ENCODE data around the gene ELANE.
"Not testable (repeated sequence)": the region's sequence is repeated elsewhere in the genome, so short reads cannot be mapped to it uniquely, and the experiment has no call there.

ELANE gene

DNA sequence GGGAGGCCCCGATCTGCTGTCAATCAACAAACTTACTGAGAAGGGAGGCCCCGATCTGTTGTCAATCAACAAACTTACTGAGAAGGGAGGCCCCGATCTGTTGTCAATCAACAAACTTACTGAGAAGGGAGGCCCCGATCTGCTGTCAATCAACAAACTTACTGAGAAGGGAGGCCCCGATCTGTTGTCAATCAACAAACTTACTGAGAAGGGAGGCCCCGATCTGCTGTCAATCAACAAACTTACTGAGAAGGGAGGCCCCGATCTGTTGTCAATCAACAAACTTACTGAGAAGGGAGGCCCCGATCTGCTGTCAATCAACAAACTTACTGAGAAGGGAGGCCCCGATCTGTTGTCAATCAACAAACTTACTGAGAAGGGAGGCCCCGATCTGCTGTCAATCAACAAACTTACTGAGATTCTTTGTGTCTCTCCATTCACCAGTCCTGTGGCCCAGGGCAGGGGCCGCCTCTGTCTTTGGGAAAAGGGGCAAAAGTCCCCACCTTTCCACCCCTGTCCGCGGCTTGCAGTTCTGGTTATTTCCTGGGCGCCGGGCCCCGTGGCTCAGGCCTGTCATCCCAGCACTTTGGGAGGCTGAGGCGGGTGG, 1.6 kb downstream of the ELANE start:
- not testable (repeated sequence) for DNase-seq (ENCODE audit: low read depth, low spot score)

DNA sequence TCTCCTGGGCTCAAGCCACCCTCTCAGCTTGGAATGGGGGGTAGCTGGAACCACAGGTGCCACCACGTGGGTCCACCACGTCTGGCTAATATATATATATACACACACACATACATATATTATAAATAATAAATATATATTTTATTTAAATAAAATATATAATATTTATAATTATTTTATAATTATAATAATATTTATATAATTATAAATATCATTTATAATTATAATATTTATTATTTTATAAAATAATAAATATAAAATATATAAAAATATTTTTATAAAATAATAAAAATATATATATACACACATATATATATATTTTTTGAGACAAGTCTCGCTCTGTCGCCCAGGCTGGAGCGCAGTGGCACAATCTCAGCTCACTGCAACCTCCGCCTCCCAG, 2.4 kb downstream of the ELANE start:
- no peak for DNase-seq (ENCODE audit: low read depth, low spot score)
- Histone ChIP-seq H3K4me3 (ENCODE audit: low read length) (no peak overlapping the region), H3K9me3 (ENCODE audit: control insufficient read depth, insufficient read depth, low read length) (no peaks in the 10 kb centered on the region), H3K36me3 (ENCODE audit: control insufficient read depth, insufficient read depth, low read length) (no peaks in the 10 kb centered on the region; the same call in 1 of the 2 replicates), H3K27ac (ENCODE audit: low read length) (no peak overlapping the region), H3K4me1 (ENCODE audit: control insufficient read depth, insufficient read depth, low read length) (peaks cover 1% of the 10 kb centered on the region; the same call in 1 of the 2 replicates), H3K27me3 (ENCODE audit: control insufficient read depth, insufficient read depth, low read length) (no peaks in the 10 kb centered on the region; the same call in 1 of the 2 replicates)
- WGBS (ENCODE audit: insufficient coverage, insufficient read length), result no CpG with 5 or more reads among the region's 6 CpGs

More for the DNA sequence above, 1.6 kb downstream of the ELANE start:
- H3K36me3 ChIP-seq (ENCODE audit: control insufficient read depth, insufficient read depth, low read length); H3K4me1 ChIP-seq (ENCODE audit: control insufficient read depth, insufficient read depth, low read length); H3K27me3 ChIP-seq (ENCODE audit: control insufficient read depth, insufficient read depth, low read length); H3K4me3 ChIP-seq (ENCODE audit: low read length); H3K9me3 ChIP-seq (ENCODE audit: control insufficient read depth, insufficient read depth, low read length); H3K27ac ChIP-seq (ENCODE audit: low read length): not testable (repeated sequence)
- WGBS (ENCODE audit: insufficient coverage, insufficient read length), result no CpG with 5 or more reads among the region's 17 CpGs

- peaks cover 2% of the 10 kb centered on the region; the same call in 1 of the 2 replicates for H3K4me1 ChIP-seq (ENCODE audit: control insufficient read depth, insufficient read depth, low read length)
- no peaks in the 10 kb centered on the region; the same call in 1 of the 2 replicates for H3K36me3 ChIP-seq (ENCODE audit: control insufficient read depth, insufficient read depth, low read length)
- H3K27ac ChIP-seq (ENCODE audit: low read length), result no peak overlapping the region
- H3K4me3 ChIP-seq (ENCODE audit: low read length), result no peak overlapping the region
- no peaks in the 10 kb centered on the region; the same call in 1 of the 2 replicates for H3K27me3 ChIP-seq (ENCODE audit: control insufficient read depth, insufficient read depth, low read length)
- no CpG with 5 or more reads among the region's 12 CpGs for WGBS (ENCODE audit: insufficient coverage, insufficient read length)
- no peaks in the 10 kb centered on the region for H3K9me3 ChIP-seq (ENCODE audit: control insufficient read depth, insufficient read depth, low read length)
- DNase-seq (ENCODE audit: low read depth, low spot score), result no peak
Measured at GRCh38 chr19:855142-855541, 3.0 kb downstream of the ELANE start.

GRCh38 chr19:855566-856120, 3.5 kb downstream of the ELANE start:
- no CpG with 5 or more reads among the region's 40 CpGs for WGBS (ENCODE audit: insufficient coverage, insufficient read length)
- Histone ChIP-seq H3K4me3 (ENCODE audit: low read length) (no peak overlapping the region), H3K4me1 (ENCODE audit: control insufficient read depth, insufficient read depth, low read length) (peaks cover 2% of the 10 kb centered on the region; the same call in 1 of the 2 replicates), H3K9me3 (ENCODE audit: control insufficient read depth, insufficient read depth, low read length) (no peaks in the 10 kb centered on the region), H3K36me3 (ENCODE audit: control insufficient read depth, insufficient read depth, low read length) (no peaks in the 10 kb centered on the region; the same call in 1 of the 2 replicates), H3K27ac (ENCODE audit: low read length) (no peak overlapping the region), H3K27me3 (ENCODE audit: control insufficient read depth, insufficient read depth, low read length) (no peaks in the 10 kb centered on the region; the same call in 1 of the 2 replicates)
- DNase-seq (ENCODE audit: low read depth, low spot score), result no peak

GRCh38 chr19:858284-858683, 6.2 kb downstream of the ELANE start:
- Histone ChIP-seq H3K4me1 (ENCODE audit: control insufficient read depth, insufficient read depth, low read length) (peaks cover 6% of the 10 kb centered on the region; the same call in 1 of the 2 replicates), H3K27ac (ENCODE audit: low read length) (no peak overlapping the region), H3K4me3 (ENCODE audit: low read length) (no peak overlapping the region), H3K36me3 (ENCODE audit: control insufficient read depth, insufficient read depth, low read length) (no peaks in the 10 kb centered on the region), H3K9me3 (ENCODE audit: control insufficient read depth, insufficient read depth, low read length) (no peaks in the 10 kb centered on the region), H3K27me3 (ENCODE audit: control insufficient read depth, insufficient read depth, low read length) (no peaks in the 10 kb centered on the region; the same call in 1 of the 2 replicates)
- DNase-seq (ENCODE audit: low read depth, low spot score), result no peak
- no CpG with 5 or more reads among the region's 9 CpGs for WGBS (ENCODE audit: insufficient coverage, insufficient read length)

- H3K27ac ChIP-seq (ENCODE audit: low read length), result no peak within 1 kb of the TSS
- H3K9me3 ChIP-seq (ENCODE audit: control insufficient read depth, insufficient read depth, low read length), result no peaks in the 10 kb centered on the region
- peak within 1 kb of the TSS; percentile 61; the same call in 1 of the 2 replicates for H3K4me3 ChIP-seq (ENCODE audit: low read length)
- H3K4me1 ChIP-seq (ENCODE audit: control insufficient read depth, insufficient read depth, low read length), result peaks cover 6% of the 10 kb centered on the region; the same call in 1 of the 2 replicates
- no peaks in the 10 kb centered on the region for H3K36me3 ChIP-seq (ENCODE audit: control insufficient read depth, insufficient read depth, low read length)
- DNase-seq (ENCODE audit: low read depth, low spot score), result no peak
- WGBS (ENCODE audit: insufficient coverage, insufficient read length), result no CpG with 5 or more reads among the region's 24 CpGs
- no peaks in the 10 kb centered on the region; the same call in 1 of the 2 replicates for H3K27me3 ChIP-seq (ENCODE audit: control insufficient read depth, insufficient read depth, low read length)
Measured at GRCh38 chr19:858868-859843, 7.1 kb downstream of the ELANE start, which contains the start of gene CFD. Gene CFD, plus strand, starts transcription at chr19:859664. Its CDS starts 26 bp downstream, at chr19:859690.

DNA sequence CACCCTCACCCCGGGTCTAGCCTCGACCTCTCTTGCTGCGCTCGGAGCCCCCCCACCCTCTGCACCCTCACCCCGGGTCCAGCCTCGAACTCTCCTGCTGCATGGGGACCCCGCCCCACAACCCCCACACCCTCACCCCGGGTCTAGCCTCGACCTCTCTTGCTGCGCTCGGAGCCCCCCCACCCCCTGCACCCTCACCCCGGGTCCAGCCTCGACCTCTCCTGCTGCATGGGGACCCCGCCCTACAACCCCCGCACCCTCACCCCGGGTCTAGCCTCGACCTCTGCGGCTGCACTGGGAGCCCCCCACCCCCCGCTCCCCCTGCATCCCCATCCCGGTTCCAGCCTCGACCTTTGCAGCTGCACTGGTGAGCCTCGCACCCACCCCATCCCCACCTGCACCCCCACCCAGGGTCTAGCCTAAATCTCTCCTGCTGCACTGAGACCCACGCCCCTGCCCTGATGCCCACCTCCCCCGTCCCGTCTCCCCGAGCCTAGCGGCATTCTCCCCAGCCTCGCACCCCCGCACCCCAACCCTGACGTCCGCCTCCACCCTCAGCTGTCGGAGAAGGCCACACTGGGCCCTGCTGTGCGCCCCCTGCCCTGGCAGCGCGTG, 9.1 kb downstream of the ELANE start:
- Histone ChIP-seq H3K27ac (ENCODE audit: low read length) (no peak overlapping the region), H3K4me3 (ENCODE audit: low read length) (peak overlapping the region; percentile 8; the same call in 1 of the 2 replicates), H3K27me3 (ENCODE audit: control insufficient read depth, insufficient read depth, low read length) (no peaks in the 10 kb centered on the region; the same call in 1 of the 2 replicates), H3K4me1 (ENCODE audit: control insufficient read depth, insufficient read depth, low read length) (peaks cover 7% of the 10 kb centered on the region; the same call in 1 of the 2 replicates), H3K36me3 (ENCODE audit: control insufficient read depth, insufficient read depth, low read length) (no peaks in the 10 kb centered on the region), H3K9me3 (ENCODE audit: control insufficient read depth, insufficient read depth, low read length) (no peaks in the 10 kb centered on the region)
- WGBS (ENCODE audit: insufficient coverage, insufficient read length), result no CpG with 5 or more reads among the region's 35 CpGs
- no peak for DNase-seq (ENCODE audit: low read depth, low spot score)

GRCh38 chr19:861756-862580, 9.9 kb downstream of the ELANE start:
- no CpG with 5 or more reads among the region's 60 CpGs for WGBS (ENCODE audit: insufficient coverage, insufficient read length)
- Histone ChIP-seq H3K36me3 (ENCODE audit: control insufficient read depth, insufficient read depth, low read length) (no peaks in the 10 kb centered on the region), H3K9me3 (ENCODE audit: control insufficient read depth, insufficient read depth, low read length) (no peaks in the 10 kb centered on the region), H3K27ac (ENCODE audit: low read length) (no peak overlapping the region), H3K27me3 (ENCODE audit: control insufficient read depth, insufficient read depth, low read length) (no peaks in the 10 kb centered on the region; the same call in 1 of the 2 replicates), H3K4me1 (ENCODE audit: control insufficient read depth, insufficient read depth, low read length) (peaks cover 8% of the 10 kb centered on the region), H3K4me3 (ENCODE audit: low read length) (peak overlapping the region; percentile 37; the same call in 1 of the 2 replicates)
- peak; percentile 77 for DNase-seq (ENCODE audit: low read depth, low spot score)

DNA sequence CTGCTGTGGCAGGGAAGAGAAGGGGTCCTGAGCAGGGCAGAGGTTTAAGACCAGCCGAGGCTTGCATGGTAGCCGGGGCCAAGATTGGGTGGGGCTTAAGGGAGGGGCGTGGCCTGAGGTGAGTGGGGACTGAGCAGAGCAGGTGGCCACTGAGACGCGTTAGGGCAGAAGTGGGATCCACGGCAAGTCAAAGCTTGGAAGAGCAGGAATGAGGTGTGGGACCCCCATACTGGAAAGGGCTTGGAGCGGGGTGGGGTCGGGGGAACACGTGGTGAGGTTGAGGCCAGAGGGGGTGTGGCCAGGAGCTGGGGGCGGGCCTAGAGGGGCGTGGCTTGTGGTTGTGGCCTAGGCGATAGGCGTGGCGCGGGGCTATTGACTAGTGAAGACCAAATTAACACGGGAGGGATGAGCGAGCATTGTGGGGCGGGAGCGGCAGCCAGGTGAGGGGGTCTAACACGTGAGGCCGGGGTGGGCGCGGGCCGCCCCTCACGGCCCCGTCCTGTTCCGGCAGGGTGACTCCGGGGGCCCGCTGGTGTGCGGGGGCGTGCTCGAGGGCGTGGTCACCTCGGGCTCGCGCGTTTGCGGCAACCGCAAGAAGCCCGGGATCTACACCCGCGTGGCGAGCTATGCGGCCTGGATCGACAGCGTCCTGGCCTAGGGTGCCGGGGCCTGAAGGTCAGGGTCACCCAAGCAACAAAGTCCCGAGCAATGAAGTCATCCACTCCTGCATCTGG, 10.6 kb downstream of the ELANE start:
- H3K4me1 ChIP-seq (ENCODE audit: control insufficient read depth, insufficient read depth, low read length), result peaks cover 9% of the 10 kb centered on the region

More for the DNA sequence above, 10.6 kb downstream of the ELANE start:
- H3K9me3 ChIP-seq (ENCODE audit: control insufficient read depth, insufficient read depth, low read length), result no peaks in the 10 kb centered on the region
- peak; percentile 52 for DNase-seq (ENCODE audit: low read depth, low spot score)
- no peak overlapping the region for H3K27ac ChIP-seq (ENCODE audit: low read length)
- no peaks in the 10 kb centered on the region for H3K36me3 ChIP-seq (ENCODE audit: control insufficient read depth, insufficient read depth, low read length)
- H3K4me3 ChIP-seq (ENCODE audit: low read length), result peak overlapping the region; percentile 37; the same call in 1 of the 2 replicates
- no peaks in the 10 kb centered on the region; the same call in 1 of the 2 replicates for H3K27me3 ChIP-seq (ENCODE audit: control insufficient read depth, insufficient read depth, low read length)
- no CpG with 5 or more reads among the region's 48 CpGs for WGBS (ENCODE audit: insufficient coverage, insufficient read length)

Data from iPS DF 6.9 (cell line).